ENCODE measurements around the gene ITPKC. TPM values are rescaled to one million over a fixed set of nuclear protein-coding genes. Genes with fewer than 3 reads are reported as not detected.

The ITPKC gene
- total and polyA plus RNA-seq, 2 of the 13 experiments (the other 11 are each of a cell fraction or from before 2014, with no cell fraction given), result 6.9 to 11.2 TPM

DNA sequence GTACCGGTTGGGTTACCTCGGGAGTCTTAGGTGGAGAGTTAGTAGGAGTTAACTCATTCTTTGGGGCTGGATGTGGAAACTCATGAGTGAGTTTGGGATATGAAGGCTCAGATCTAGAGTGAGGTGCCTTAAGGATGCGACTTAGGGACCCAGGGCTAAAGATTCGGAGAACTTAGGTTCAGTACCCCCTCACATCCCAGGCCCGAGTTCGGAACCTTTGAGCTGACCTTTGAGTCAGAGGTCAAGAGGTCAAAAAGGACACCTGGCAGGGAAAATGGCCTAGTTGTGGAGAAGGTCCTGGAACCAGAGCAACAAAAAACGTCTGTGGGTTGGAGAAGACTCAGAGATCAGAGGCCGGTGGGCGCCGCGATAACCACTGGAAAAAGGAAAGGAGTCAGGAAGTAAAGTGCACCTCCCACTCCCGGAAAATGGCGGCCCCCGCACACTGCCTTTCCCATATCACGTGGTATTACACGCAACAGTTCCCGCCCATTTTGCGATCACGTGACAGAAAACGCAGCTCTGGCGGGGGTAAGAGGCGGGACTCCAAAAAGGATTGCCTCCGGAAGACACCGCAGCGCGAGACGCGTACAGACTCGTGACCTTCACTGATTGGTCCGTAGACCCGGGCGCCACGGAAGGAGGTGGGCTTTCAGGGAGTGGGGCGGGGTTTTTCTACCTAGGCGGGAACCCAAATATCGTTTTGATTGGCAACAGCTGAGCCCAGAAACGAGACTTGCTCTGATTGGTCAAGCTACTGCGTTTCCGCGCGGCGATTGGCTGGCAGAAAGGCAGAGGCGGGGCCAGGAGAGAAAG is 33.4 kb downstream of the ITPKC start, which contains the start of gene ACTMAP (continued):
- TF ChIP-seq, protein P1, sequence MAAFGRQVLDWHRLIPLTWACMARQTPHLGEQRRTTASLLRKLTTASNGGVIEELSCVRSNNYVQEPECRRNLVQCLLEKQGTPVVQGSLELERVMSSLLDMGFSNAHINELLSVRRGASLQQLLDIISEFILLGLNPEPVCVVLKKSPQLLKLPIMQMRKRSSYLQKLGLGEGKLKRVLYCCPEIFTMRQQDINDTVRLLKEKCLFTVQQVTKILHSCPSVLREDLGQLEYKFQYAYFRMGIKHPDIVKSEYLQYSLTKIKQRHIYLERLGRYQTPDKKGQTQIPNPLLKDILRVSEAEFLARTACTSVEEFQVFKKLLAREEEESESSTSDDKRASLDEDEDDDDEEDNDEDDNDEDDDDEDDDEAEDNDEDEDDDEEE (CRISPR knock-in tag; IDR thresholded peaks at IDR 0.05), result no peak
- 0 out of 2 replicates have a peak, but pooled peaks have one; percentile 25 for TF ChIP-seq PITX1 (CRISPR knock-in tag; IDR thresholded peaks at IDR 0.05)
- no peak for TF ChIP-seq ZNF234 (CRISPR knock-in tag; conservative IDR thresholded peaks at IDR 0.05)
- TF ChIP-seq HNRNPL (IDR thresholded peaks at IDR 0.05; ENCODE audit: low read depth, low read length), result 0 out of 2 replicates have a peak, but pooled peaks have one; percentile 22
- TF ChIP-seq, protein P2, sequence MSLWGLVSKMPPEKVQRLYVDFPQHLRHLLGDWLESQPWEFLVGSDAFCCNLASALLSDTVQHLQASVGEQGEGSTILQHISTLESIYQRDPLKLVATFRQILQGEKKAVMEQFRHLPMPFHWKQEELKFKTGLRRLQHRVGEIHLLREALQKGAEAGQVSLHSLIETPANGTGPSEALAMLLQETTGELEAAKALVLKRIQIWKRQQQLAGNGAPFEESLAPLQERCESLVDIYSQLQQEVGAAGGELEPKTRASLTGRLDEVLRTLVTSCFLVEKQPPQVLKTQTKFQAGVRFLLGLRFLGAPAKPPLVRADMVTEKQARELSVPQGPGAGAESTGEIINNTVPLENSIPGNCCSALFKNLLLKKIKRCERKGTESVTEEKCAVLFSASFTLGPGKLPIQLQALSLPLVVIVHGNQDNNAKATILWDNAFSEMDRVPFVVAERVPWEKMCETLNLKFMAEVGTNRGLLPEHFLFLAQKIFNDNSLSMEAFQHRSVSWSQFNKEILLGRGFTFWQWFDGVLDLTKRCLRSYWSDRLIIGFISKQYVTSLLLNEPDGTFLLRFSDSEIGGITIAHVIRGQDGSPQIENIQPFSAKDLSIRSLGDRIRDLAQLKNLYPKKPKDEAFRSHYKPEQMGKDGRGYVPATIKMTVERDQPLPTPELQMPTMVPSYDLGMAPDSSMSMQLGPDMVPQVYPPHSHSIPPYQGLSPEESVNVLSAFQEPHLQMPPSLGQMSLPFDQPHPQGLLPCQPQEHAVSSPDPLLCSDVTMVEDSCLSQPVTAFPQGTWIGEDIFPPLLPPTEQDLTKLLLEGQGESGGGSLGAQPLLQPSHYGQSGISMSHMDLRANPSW (CRISPR knock-in tag; IDR thresholded peaks at IDR 0.05; ENCODE audit: borderline replicate concordance), result no peak
- TF ChIP-seq ZNF121 (CRISPR knock-in tag; IDR thresholded peaks at IDR 0.05), result no peak
- TF ChIP-seq, protein P3, sequence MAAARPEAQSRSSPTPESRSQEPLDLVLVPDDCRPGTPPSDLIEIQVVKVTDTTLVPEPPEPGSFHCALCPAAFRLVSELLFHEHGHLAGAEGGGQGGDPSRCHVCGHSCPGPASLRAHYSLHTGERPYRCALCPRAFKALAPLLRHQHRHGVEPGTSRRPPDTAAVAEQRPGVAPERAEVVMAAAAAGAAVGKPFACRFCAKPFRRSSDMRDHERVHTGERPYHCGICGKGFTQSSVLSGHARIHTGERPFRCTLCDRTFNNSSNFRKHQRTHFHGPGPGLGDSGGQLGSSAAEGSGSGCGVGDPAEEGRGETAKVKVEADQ (CRISPR knock-in tag; IDR thresholded peaks at IDR 0.05; ENCODE audit: borderline replicate concordance), result no peak
- no peak for TF ChIP-seq ZBTB8A (CRISPR knock-in tag; IDR thresholded peaks at IDR 0.05; ENCODE audit: borderline replicate concordance, low read depth)
- TF ChIP-seq XRCC5 (optimal IDR thresholded peaks at IDR 0.05; ENCODE audit: low read length), result no peak
- TF ChIP-seq ZFAT (CRISPR knock-in tag; conservative IDR thresholded peaks at IDR 0.05), result no peak
- TF ChIP-seq BORCS8-MEF2B (CRISPR knock-in tag; IDR thresholded peaks at IDR 0.05), result no peak
- TF ChIP-seq KDM2A (CRISPR knock-in tag; IDR thresholded peaks at IDR 0.05; ENCODE audit: borderline replicate concordance, low read depth), result peak; percentile 69; the same call in 1 of the 2 replicates
- TF ChIP-seq NFIB (CRISPR knock-in tag; IDR thresholded peaks at IDR 0.05; ENCODE audit: borderline replicate concordance), result no peak
- no peak for TF ChIP-seq SALL2 (CRISPR knock-in tag; IDR thresholded peaks at IDR 0.05)
- TF ChIP-seq ZNF282 (IDR thresholded peaks at IDR 0.05; ENCODE audit: partially characterized antibody), result no peak
- TF ChIP-seq TBX2 (CRISPR knock-in tag; IDR thresholded peaks at IDR 0.05; ENCODE audit: borderline replicate concordance), result no peak; the same call in 1 of the 2 replicates
- no peak for TF ChIP-seq ZNF30 (CRISPR knock-in tag; IDR thresholded peaks at IDR 0.05)
- no peak for TF ChIP-seq CAMTA2 (CRISPR knock-in tag; IDR thresholded peaks at IDR 0.05; ENCODE audit: borderline replicate concordance)
- no peak for TF ChIP-seq TCF12 (IDR thresholded peaks at IDR 0.05)
- 0 out of 2 replicates have a peak, but pooled peaks have one; percentile 41 for TF ChIP-seq TCF12 (CRISPR knock-in tag; IDR thresholded peaks at IDR 0.05)
- TF ChIP-seq SRSF1 (optimal IDR thresholded peaks at IDR 0.05; ENCODE audit: low read depth, low read length), result peak; percentile 62
- TF ChIP-seq KDM1A (CRISPR knock-in tag; IDR thresholded peaks at IDR 0.05), result no peak; the same call in 1 of the 2 replicates
- no peak for TF ChIP-seq RBAK (CRISPR knock-in tag; IDR thresholded peaks at IDR 0.05)
- TF ChIP-seq, protein P4, sequence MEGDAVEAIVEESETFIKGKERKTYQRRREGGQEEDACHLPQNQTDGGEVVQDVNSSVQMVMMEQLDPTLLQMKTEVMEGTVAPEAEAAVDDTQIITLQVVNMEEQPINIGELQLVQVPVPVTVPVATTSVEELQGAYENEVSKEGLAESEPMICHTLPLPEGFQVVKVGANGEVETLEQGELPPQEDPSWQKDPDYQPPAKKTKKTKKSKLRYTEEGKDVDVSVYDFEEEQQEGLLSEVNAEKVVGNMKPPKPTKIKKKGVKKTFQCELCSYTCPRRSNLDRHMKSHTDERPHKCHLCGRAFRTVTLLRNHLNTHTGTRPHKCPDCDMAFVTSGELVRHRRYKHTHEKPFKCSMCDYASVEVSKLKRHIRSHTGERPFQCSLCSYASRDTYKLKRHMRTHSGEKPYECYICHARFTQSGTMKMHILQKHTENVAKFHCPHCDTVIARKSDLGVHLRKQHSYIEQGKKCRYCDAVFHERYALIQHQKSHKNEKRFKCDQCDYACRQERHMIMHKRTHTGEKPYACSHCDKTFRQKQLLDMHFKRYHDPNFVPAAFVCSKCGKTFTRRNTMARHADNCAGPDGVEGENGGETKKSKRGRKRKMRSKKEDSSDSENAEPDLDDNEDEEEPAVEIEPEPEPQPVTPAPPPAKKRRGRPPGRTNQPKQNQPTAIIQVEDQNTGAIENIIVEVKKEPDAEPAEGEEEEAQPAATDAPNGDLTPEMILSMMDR (CRISPR knock-in tag; IDR thresholded peaks at IDR 0.05), result no peak

Data from HepG2 (cell line).